Breast epithelium (tissue), 3 donors: ENCODE data around the gene DIS3L2.

ENCODE experiments used
- POLR2A ChIP-seq: fragments of 450-650 bp; IDR thresholded peaks from one replicate; pipeline ENCODE4 v1.6.1; 2016; ENCODE audit warnings: antibody characterized with exemption, mild to moderate bottlenecking, moderate library complexity
- POLR2AphosphoS5 ChIP-seq, 3 donors: sonication (generic); formaldehyde crosslinking; IDR thresholded peaks; one replicate each; pipeline ENCODE4 v1.6.1; 2017; ENCODE audit warnings: antibody characterized with exemption in 3 of 3
- TF ChIP-seq, protein P1 (sequence below), 3 donors: fragments of 450-650 bp; IDR thresholded peaks; one replicate each; pipeline ENCODE4 v1.5.1; 2016 to 2017; ENCODE audit warnings: antibody characterized with exemption in 3 of 3, mild to moderate bottlenecking in 3 of 3, moderate library complexity in 3 of 3

DNA sequence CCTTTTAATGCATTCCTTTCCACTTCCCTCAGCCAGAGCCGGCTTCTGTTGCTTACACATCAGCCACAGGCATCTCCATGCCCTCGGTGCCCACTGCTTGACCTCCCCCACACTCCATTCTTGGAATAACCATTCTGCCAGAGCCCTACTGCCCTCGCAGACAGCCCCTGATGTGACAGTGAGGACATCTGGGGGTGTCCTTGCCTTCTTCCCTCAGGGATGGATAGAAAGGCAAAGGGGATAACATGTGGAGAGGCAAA lies 28.9 kb upstream of the DIS3L2 start:
- TF ChIP-seq, protein P1, sequence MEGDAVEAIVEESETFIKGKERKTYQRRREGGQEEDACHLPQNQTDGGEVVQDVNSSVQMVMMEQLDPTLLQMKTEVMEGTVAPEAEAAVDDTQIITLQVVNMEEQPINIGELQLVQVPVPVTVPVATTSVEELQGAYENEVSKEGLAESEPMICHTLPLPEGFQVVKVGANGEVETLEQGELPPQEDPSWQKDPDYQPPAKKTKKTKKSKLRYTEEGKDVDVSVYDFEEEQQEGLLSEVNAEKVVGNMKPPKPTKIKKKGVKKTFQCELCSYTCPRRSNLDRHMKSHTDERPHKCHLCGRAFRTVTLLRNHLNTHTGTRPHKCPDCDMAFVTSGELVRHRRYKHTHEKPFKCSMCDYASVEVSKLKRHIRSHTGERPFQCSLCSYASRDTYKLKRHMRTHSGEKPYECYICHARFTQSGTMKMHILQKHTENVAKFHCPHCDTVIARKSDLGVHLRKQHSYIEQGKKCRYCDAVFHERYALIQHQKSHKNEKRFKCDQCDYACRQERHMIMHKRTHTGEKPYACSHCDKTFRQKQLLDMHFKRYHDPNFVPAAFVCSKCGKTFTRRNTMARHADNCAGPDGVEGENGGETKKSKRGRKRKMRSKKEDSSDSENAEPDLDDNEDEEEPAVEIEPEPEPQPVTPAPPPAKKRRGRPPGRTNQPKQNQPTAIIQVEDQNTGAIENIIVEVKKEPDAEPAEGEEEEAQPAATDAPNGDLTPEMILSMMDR (IDR thresholded peaks at IDR 0.05), result no peak
- no peak for TF ChIP-seq POLR2A
- TF ChIP-seq POLR2AphosphoS5 (IDR thresholded peaks at IDR 0.05), result no peak
